Measurements from ENCODE around the gene PAX6.
A peak's percentile ranks its signal among the peaks of the same experiment; 100 is the strongest.

PAX6 gene

DNA sequence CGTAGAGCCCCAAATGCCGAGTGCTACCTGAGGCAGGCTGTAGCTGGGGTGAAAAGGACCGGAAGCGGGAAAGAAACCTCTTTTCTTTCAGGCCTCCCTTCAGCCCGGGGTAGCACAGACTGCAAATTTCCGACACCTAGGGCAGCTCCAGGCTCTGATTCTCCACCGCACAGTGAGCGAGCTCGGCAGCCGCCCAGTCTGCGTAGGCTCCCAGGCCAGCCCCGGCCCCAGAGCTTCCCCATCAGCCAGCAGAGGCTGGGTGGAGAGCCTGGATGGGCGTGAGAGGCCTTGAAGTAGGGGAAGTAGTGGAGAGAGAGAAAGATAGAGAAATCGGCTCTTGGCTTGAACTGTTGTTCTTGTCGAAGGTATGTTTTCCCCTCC lies 9.3 kb upstream of the PAX6 start:
- H3K9me3 Mint-ChIP-seq = no peaks in the 10 kb centered on the region
- peaks cover 14% of the 10 kb centered on the region for H3K4me1 Mint-ChIP-seq
- no peak overlapping the region for H3K4me3 Mint-ChIP-seq
- no peaks in the 10 kb centered on the region for H3K36me3 Mint-ChIP-seq (ENCODE audit: low read depth)
- H3K27ac Mint-ChIP-seq = no peak overlapping the region
- H3K27me3 Mint-ChIP-seq (ENCODE audit: low read depth) = peaks cover 12% of the 10 kb centered on the region
- TF ChIP-seq, protein P1, sequence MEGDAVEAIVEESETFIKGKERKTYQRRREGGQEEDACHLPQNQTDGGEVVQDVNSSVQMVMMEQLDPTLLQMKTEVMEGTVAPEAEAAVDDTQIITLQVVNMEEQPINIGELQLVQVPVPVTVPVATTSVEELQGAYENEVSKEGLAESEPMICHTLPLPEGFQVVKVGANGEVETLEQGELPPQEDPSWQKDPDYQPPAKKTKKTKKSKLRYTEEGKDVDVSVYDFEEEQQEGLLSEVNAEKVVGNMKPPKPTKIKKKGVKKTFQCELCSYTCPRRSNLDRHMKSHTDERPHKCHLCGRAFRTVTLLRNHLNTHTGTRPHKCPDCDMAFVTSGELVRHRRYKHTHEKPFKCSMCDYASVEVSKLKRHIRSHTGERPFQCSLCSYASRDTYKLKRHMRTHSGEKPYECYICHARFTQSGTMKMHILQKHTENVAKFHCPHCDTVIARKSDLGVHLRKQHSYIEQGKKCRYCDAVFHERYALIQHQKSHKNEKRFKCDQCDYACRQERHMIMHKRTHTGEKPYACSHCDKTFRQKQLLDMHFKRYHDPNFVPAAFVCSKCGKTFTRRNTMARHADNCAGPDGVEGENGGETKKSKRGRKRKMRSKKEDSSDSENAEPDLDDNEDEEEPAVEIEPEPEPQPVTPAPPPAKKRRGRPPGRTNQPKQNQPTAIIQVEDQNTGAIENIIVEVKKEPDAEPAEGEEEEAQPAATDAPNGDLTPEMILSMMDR (IDR thresholded peaks at IDR 0.05; ENCODE audit: unreplicated experiment in 3 of 3) = no peak

DNA sequence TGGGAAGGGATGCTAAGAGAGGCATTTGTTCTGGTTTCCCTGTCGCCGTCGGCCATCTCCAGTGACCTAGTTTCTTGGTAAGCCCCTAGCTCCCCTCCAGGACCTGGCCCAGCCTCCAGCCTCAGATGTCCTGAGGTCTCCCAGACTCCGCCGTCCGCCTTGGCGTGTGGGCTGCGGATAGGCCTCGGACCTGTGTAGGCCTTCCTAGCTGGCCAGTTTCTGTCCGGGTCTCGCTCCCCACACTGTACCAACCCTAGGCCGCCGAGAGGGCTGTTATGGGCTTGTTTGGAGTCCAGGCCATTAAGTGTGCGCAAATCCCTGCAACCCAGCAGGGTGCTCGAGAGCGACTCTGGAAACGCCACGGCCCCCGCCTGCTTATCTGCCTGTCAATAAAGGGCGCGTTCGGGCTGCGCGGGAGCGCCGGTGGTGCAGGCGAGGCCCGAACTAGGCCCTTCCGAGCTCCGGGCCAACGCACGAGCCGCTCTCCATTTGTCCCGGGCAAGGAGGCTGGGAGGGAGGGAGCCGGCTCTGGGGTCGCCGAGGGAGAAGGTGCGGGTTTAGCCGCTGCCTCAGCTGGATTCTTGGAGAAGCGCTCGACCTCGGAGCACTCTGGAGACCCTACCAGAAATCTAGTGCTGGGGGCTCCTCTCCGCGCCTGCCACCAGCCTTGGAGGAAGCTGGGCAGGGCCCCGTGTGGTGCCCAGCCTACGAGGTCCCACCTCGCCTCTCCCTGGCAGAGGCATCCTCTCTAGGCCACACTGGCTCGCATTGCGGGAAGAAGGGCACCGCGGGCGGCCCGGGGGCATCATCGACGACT lies 8.7 kb upstream of the PAX6 start:
- Mint-ChIP-seq H3K9me3 (no peaks in the 10 kb centered on the region), H3K27me3 (ENCODE audit: low read depth) (peaks cover 18% of the 10 kb centered on the region), H3K4me3 (no peak overlapping the region), H3K27ac (no peak overlapping the region), H3K4me1 (peaks cover 18% of the 10 kb centered on the region), H3K36me3 (ENCODE audit: low read depth) (no peaks in the 10 kb centered on the region)
- TF ChIP-seq, protein P1 (IDR thresholded peaks at IDR 0.05; ENCODE audit: unreplicated experiment in 3 of 3) = no peak

DNA sequence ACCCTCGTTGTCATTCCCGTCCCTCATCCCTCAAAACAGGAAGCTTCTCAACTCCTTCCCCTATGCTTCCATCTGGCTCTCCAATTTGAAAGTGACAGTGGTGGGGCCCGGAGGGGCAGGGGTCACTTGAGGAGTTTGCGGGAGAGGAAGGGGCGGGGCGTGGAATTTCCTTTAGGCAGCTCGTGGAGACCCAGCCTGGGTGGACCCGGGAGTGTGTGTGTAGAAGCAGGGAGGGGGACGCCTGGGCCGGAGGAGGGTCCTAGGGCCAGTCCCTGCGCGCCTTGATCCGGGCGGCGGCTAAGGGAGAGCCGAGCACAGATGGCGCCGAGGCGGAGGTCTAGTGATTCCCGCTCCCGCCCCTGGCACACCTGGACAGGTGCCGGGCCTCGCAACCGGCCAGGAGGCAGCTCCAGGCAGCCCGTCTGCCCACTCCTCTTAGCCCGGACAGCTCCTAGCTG lies 7.8 kb upstream of the PAX6 start:
- H3K9me3 Mint-ChIP-seq = no peaks in the 10 kb centered on the region
- no peak overlapping the region for H3K27ac Mint-ChIP-seq
- no peaks in the 10 kb centered on the region for H3K36me3 Mint-ChIP-seq (ENCODE audit: low read depth)
- TF ChIP-seq, protein P1 (IDR thresholded peaks at IDR 0.05; ENCODE audit: unreplicated experiment in 3 of 3) = no peak
- peaks cover 20% of the 10 kb centered on the region for H3K4me1 Mint-ChIP-seq
- no peak overlapping the region for H3K4me3 Mint-ChIP-seq
- H3K27me3 Mint-ChIP-seq (ENCODE audit: low read depth) = peaks cover 26% of the 10 kb centered on the region

DNA sequence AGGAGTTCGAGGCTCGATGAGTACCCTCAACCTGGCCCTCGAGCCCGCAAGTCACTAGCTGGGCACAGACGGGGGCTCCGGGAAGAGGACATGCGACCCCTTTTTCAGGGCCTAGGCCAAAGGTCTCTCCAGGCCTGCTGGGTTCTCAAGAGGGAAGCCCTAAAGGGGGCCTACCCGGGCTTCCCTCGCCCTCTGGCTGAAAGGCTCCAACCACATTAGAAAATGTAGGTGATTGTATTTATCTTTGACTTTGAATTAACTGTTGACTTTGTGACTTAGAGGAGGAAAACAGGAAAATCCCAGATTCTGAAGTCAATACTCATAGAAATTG lies 7.3 kb upstream of the PAX6 start:
- H3K4me3 Mint-ChIP-seq = peak overlapping the region in 1 of 3 experiments; percentile 49
- TF ChIP-seq, protein P1 (IDR thresholded peaks at IDR 0.05; ENCODE audit: unreplicated experiment in 3 of 3) = no peak
- peaks cover 20% of the 10 kb centered on the region for H3K4me1 Mint-ChIP-seq
- H3K36me3 Mint-ChIP-seq (ENCODE audit: low read depth) = no peaks in the 10 kb centered on the region
- peaks cover 31% of the 10 kb centered on the region for H3K27me3 Mint-ChIP-seq (ENCODE audit: low read depth)
- H3K27ac Mint-ChIP-seq = no peak overlapping the region
- no peaks in the 10 kb centered on the region for H3K9me3 Mint-ChIP-seq

DNA sequence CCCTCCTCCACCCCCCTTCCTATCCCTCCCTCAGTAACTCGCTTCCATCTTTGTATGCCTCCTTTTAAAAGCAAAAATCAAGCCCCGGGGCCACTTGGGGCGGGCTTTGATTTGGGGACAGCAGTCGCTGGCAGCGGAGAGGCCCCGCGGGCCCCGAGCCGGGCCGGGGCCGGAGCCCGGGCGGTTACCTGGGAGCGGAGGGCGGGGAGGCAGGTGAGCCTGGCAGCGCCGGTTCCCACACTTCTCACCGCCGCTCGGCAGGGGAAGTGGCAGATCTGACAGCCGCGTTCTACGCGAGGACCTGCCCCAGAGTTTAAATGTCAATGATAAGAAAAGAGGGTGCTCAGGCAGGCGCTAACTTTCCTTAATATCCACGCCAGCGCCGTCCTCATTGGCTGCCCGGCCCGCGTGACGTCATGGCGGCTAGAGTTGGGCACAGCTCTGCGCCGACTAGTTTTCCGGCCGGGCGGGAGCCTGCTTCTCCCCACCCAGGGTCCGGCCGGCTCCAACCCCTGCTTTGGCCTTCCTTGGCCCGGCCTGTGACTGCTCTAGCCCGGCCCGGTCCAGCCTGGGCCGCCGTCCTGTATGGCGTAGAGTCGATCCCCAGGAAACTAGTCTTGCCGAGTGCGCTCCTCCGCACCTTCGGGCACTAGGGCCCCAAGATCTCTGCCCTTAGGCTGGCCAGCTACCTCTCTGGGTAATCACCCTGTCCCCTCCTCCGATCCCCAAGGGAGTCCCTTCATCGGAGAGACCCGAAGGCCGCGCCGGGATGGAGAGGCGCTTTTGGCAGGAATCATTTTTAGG lies 6.7 kb upstream of the PAX6 start:
- TF ChIP-seq, protein P1 (IDR thresholded peaks at IDR 0.05; ENCODE audit: unreplicated experiment in 3 of 3) = no peak
- Mint-ChIP-seq H3K4me3 (peak overlapping the region in 2 of 3 experiments; percentile 40 to 49), H3K4me1 (peaks cover 20% of the 10 kb centered on the region), H3K36me3 (ENCODE audit: low read depth) (no peaks in the 10 kb centered on the region), H3K27me3 (ENCODE audit: low read depth) (peaks cover 36% of the 10 kb centered on the region), H3K27ac (no peak overlapping the region), H3K9me3 (no peaks in the 10 kb centered on the region)

Measured in nephron (organoid).